ENCODE measurements around the gene PBX1. TPM values are rescaled to one million over a fixed set of nuclear protein-coding genes. Genes with fewer than 3 reads are reported as not detected.

PBX1 gene
- total and polyA plus RNA-seq, 2 donors (not counting 3 experiments of a cell fraction or from before 2014, with no cell fraction given): 10.7 to 24.1 TPM

- FAIRE-seq (no peak), DNase-seq (ENCODE audit: low read depth, low spot score) (no peak)
- intact Hi-C loops (cut with micrococcal nuclease): no loop called here
- Histone ChIP-seq H4K20me1 (replicated peaks; ENCODE audit: control insufficient read depth, extremely low read depth, insufficient read depth, low read length) (no peaks in the 10 kb centered on the region), H3K79me2 (ENCODE audit: control insufficient read depth, insufficient read depth, low read length) (no peaks in the 10 kb centered on the region), H3K9me3 (replicated peaks; ENCODE audit: control insufficient read depth, insufficient read depth, low read length) (no peaks in the 10 kb centered on the region), H3K4me1 (ENCODE audit: control insufficient read depth, extremely low read depth, insufficient read depth, low read length) (no peaks in the 10 kb centered on the region), H3K27ac (ENCODE audit: insufficient read depth, low read depth, low read length) (no peak overlapping the region), H3K27me3 (ENCODE audit: control insufficient read depth in 2 of 2, insufficient read depth in 2 of 2, low read length in 2 of 2) (no peaks in the 10 kb centered on the region), H2AFZ (ENCODE audit: low read depth, low read length) (no peak overlapping the region), H3K4me2 (ENCODE audit: insufficient read depth, low read length) (no peak overlapping the region), H3K9me1 (replicated peaks; ENCODE audit: control insufficient read depth, extremely low read depth, insufficient read depth, low read length) (no peaks in the 10 kb centered on the region), H3K4me3 (replicated peaks in 1 of 3; ENCODE audit: insufficient read depth in 1 of 3, low read depth in 1 of 3, low read length in 3 of 3) (no peak overlapping the region), H3K36me3 (ENCODE audit: control insufficient read depth in 2 of 2, extremely low read depth in 1 of 2, insufficient read depth in 2 of 2, low read length in 2 of 2) (no peaks in the 10 kb centered on the region), H3K9ac (replicated peaks; ENCODE audit: extremely low read depth, insufficient read depth, low read length) (no peak overlapping the region)
- dilution Hi-C loops (cut with MboI; ENCODE audit: extremely low pct_ligation_motif_present, low sequenced_read_pairs): no loop called here
- ChIA-PET CTCF (interaction anchor here (1.0 to 4.1 kb wide), 2 partner anchors 112 to 115 kb away, joined by 3 to 55 read pairs; no protein-coding TSS in a partner anchor), POLR2A (no interaction called here)
- TF ChIP-seq POLR2AphosphoS5 (IDR thresholded peaks at IDR 0.05; ENCODE audit: insufficient read depth, low read depth, low read length) (no peak), FOS (IDR thresholded peaks at IDR 0.05; ENCODE audit: borderline replicate concordance, insufficient read depth, low read length) (no peak), EZH2 (IDR thresholded peaks at IDR 0.05; ENCODE audit: borderline replicate concordance, low read depth, low read length, severe bottlenecking) (no peak), MYC (IDR thresholded peaks at IDR 0.05; ENCODE audit: low read depth, low read length) (no peak), POLR2A (IDR thresholded peaks at IDR 0.05; ENCODE audit: low read depth, low read length) (no peak), GATA2 (IDR thresholded peaks at IDR 0.05; ENCODE audit: insufficient read depth, insufficient read length, low read depth, low read length) (no peak), MAX (IDR thresholded peaks at IDR 0.05; ENCODE audit: insufficient read depth, insufficient read length) (no peak), JUN (IDR thresholded peaks at IDR 0.05; ENCODE audit: borderline replicate concordance, insufficient read depth, insufficient read length, low read depth) (no peak)
- TF ChIP-seq, protein P1, sequence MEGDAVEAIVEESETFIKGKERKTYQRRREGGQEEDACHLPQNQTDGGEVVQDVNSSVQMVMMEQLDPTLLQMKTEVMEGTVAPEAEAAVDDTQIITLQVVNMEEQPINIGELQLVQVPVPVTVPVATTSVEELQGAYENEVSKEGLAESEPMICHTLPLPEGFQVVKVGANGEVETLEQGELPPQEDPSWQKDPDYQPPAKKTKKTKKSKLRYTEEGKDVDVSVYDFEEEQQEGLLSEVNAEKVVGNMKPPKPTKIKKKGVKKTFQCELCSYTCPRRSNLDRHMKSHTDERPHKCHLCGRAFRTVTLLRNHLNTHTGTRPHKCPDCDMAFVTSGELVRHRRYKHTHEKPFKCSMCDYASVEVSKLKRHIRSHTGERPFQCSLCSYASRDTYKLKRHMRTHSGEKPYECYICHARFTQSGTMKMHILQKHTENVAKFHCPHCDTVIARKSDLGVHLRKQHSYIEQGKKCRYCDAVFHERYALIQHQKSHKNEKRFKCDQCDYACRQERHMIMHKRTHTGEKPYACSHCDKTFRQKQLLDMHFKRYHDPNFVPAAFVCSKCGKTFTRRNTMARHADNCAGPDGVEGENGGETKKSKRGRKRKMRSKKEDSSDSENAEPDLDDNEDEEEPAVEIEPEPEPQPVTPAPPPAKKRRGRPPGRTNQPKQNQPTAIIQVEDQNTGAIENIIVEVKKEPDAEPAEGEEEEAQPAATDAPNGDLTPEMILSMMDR (IDR thresholded peaks at IDR 0.05; ENCODE audit: extremely low read depth in 1 of 2, insufficient read depth in 1 of 2, low read depth in 1 of 2, low read length in 2 of 2): no peak
- BruUV-seq (replicated peaks): no TSS peak
These were observed 113.1 kb downstream of the PBX1 start for GRCh38 chr1:164671966-164672571.
